Neuronal stem cell (in vitro differentiated cells): ENCODE results near the gene FRA10AC1.

Source experiments
- DNase-seq: peaks from one replicate; pipeline ENCODE4 v3.0.0-alpha.2; 2013; ENCODE audit warnings: low spot score
- H2AFZ ChIP-seq: one replicate; pipeline ENCODE4 v1.6.1; 2013; ENCODE audit warnings: mild to moderate bottlenecking, low read length, inconsistent platforms
- H2AK5ac ChIP-seq: 2 replicates; pipeline ENCODE4 v1.6.1; 2013; ENCODE audit warnings: low read depth, mild to moderate bottlenecking, inconsistent platforms, low read length, moderate library complexity, mixed read lengths
- H2BK120ac ChIP-seq: 2 replicates; pipeline ENCODE4 v1.6.1; 2013; ENCODE audit warnings: low read depth, mild to moderate bottlenecking, inconsistent platforms, low read length, moderate library complexity, mixed read lengths
- H2BK12ac ChIP-seq: one replicate; pipeline ENCODE4 v1.6.1; 2013; ENCODE audit warnings: low read length, inconsistent platforms
- H2BK15ac ChIP-seq: 2 replicates; pipeline ENCODE4 v1.6.1; 2013; ENCODE audit warnings: mild to moderate bottlenecking, low read length, inconsistent platforms, mixed read lengths
- H2BK5ac ChIP-seq: one replicate; pipeline ENCODE4 v1.6.1; 2013; ENCODE audit warnings: inconsistent platforms, mild to moderate bottlenecking, low read length, moderate library complexity
- H3K14ac ChIP-seq: one replicate; pipeline ENCODE4 v1.6.1; 2013; ENCODE audit warnings: low read length, inconsistent platforms
- H3K18ac ChIP-seq: 2 replicates; pipeline ENCODE4 v1.6.1; 2013; ENCODE audit warnings: low read length, inconsistent platforms
- H3K23ac ChIP-seq: 2 replicates; pipeline ENCODE4 v1.6.1; 2013; ENCODE audit warnings: low read depth, mild to moderate bottlenecking, mixed read lengths, low read length, inconsistent platforms; ENCODE audit not compliant: poor library complexity
- H3K27ac ChIP-seq: replicated peaks from 3 replicates; pipeline ENCODE4 v1.5.1; 2013; ENCODE audit warnings: low read length, inconsistent platforms
- H3K27me3 ChIP-seq, 3 experiments: 2 replicates each; pipeline ENCODE4 v1.6.1; 2013; ENCODE audit warnings: low read length in 3 of 3, mild to moderate bottlenecking in 2 of 3, inconsistent platforms in 1 of 3, low read depth in 1 of 3, mixed read lengths in 1 of 3, moderate library complexity in 1 of 3; ENCODE audit not compliant: control insufficient read depth in 3 of 3, insufficient read depth in 3 of 3
- H3K36me3 ChIP-seq, 2 donors: replicated peaks in 1 of 2; 2 replicates each; pipeline ENCODE4 v1.6.1; 2013; ENCODE audit warnings: low read length in 2 of 2; ENCODE audit not compliant: control insufficient read depth in 2 of 2, insufficient read depth in 2 of 2
- H3K4ac ChIP-seq: 2 replicates; pipeline ENCODE4 v1.6.1; 2013; ENCODE audit warnings: inconsistent platforms, mild to moderate bottlenecking, low read length, moderate library complexity
- H3K4me1 ChIP-seq, 2 donors: 1 replicate in 1 of 2; 2 replicates in 1 of 2; pipeline ENCODE4 v1.6.1; 2013; ENCODE audit warnings: low read length in 2 of 2, low read depth in 1 of 2; ENCODE audit not compliant: control insufficient read depth in 2 of 2, insufficient read depth in 1 of 2
- H3K4me2 ChIP-seq: one replicate; pipeline ENCODE4 v1.6.1; 2013; ENCODE audit warnings: mild to moderate bottlenecking, low read length, inconsistent platforms; ENCODE audit not compliant: insufficient read depth, poor library complexity, severe bottlenecking
- H3K4me3 ChIP-seq, 2 donors: 2 replicates each; pipeline ENCODE4 v1.5.1; 2013; ENCODE audit warnings: low read length in 2 of 2, mild to moderate bottlenecking in 2 of 2, inconsistent platforms in 1 of 2, moderate library complexity in 1 of 2
- H3K79me1 ChIP-seq: one replicate; pipeline ENCODE4 v1.6.1; 2013; ENCODE audit warnings: low read depth, mild to moderate bottlenecking, inconsistent platforms, low read length, moderate library complexity
- H3K9ac ChIP-seq: one replicate; pipeline ENCODE4 v1.6.1; 2013; ENCODE audit warnings: mild to moderate bottlenecking, low read depth, low read length, inconsistent platforms; ENCODE audit not compliant: poor library complexity
- H3K9me3 ChIP-seq, 2 donors: replicated peaks in 1 of 2; 2 replicates each; pipeline versions ENCODE3 to v1.6.1; 2013; ENCODE audit warnings: low read length in 2 of 2, mild to moderate bottlenecking in 2 of 2, inconsistent platforms in 1 of 2, low read depth in 1 of 2, mixed read lengths in 1 of 2, moderate library complexity in 1 of 2; ENCODE audit not compliant: control insufficient read depth in 2 of 2, insufficient read depth in 1 of 2
- H4K8ac ChIP-seq: one replicate; pipeline ENCODE4 v1.6.1; 2013; ENCODE audit warnings: low read depth, mild to moderate bottlenecking, inconsistent platforms, low read length, moderate library complexity
- H4K91ac ChIP-seq: one replicate; pipeline ENCODE4 v1.6.1; 2013; ENCODE audit warnings: low read length, low read depth, mild to moderate bottlenecking, inconsistent platforms; ENCODE audit not compliant: poor library complexity
- WGBS, 2 donors: extraction: QIAGEN DNeasy Blood & Tissue Kit; methylation state at CpG; one replicate each; pipeline ENCODE4 v1.1.7; 2013; ENCODE audit warnings: missing lambda C conversion rate in 2 of 2, mixed read lengths in 1 of 2; ENCODE audit not compliant: insufficient read length in 2 of 2, insufficient replicate concordance in 1 of 2; ENCODE audit errors: extremely low coverage in 2 of 2; 5-methylcytosine and 5-hydroxymethylcytosine counted together

FRA10AC1 gene

GRCh38 chr10:93652857-93653256 is 49.5 kb downstream of the FRA10AC1 start:
- Histone ChIP-seq H3K27me3 (peaks cover 0 to 5% (median 0%) of the 10 kb centered on the region in 3 experiments), H2BK15ac (no peak overlapping the region), H4K91ac (no peak overlapping the region), H3K4me2 (no peak overlapping the region), H2BK12ac (no peak overlapping the region), H2AK5ac (no peak overlapping the region), H4K8ac (no peak overlapping the region), H3K4ac (no peak overlapping the region), H3K14ac (no peak overlapping the region), H2BK120ac (no peak overlapping the region), H3K4me3 (no peak overlapping the region), H3K79me1 (no peaks in the 10 kb centered on the region), H3K18ac (no peak overlapping the region), H3K27ac (no peak overlapping the region), H2BK5ac (no peak overlapping the region), H3K23ac (no peak overlapping the region), H2AFZ (no peak overlapping the region), H3K9ac (no peak overlapping the region), H3K36me3 (no peaks in the 10 kb centered on the region), H3K4me1 (no peaks in the 10 kb centered on the region), H3K9me3 (no peaks in the 10 kb centered on the region)
- DNase-seq, result no peak
- WGBS, 2 donors, result no CpG with 5 or more reads among the region's 1 CpG

GRCh38 chr10:93639791-93640190 is 62.6 kb downstream of the FRA10AC1 start:
- no peak overlapping the region for H2BK15ac ChIP-seq
- no peak overlapping the region for H3K27ac ChIP-seq
- no CpG with 5 or more reads among the region's 7 CpGs for WGBS, 2 donors
- no peak overlapping the region for H4K91ac ChIP-seq
- H2BK120ac ChIP-seq, result no peak overlapping the region
- no peak overlapping the region for H3K14ac ChIP-seq
- no peak overlapping the region for H2BK5ac ChIP-seq
- no peaks in the 10 kb centered on the region for H3K36me3 ChIP-seq
- no peak overlapping the region for H2AFZ ChIP-seq
- no peaks in the 10 kb centered on the region for H3K9me3 ChIP-seq
- H3K4me3 ChIP-seq, result no peak overlapping the region
- peaks cover 0 to 28% (median 0%) of the 10 kb centered on the region in 3 experiments for H3K27me3 ChIP-seq
- no peak overlapping the region for H2BK12ac ChIP-seq
- no peak overlapping the region for H3K4me2 ChIP-seq
- H3K23ac ChIP-seq, result no peak overlapping the region
- H3K4me1 ChIP-seq, result no peaks in the 10 kb centered on the region
- H3K4ac ChIP-seq, result no peak overlapping the region
- no peak overlapping the region for H4K8ac ChIP-seq
- no peaks in the 10 kb centered on the region for H3K79me1 ChIP-seq
- H3K9ac ChIP-seq, result no peak overlapping the region
- no peak overlapping the region for H2AK5ac ChIP-seq
- H3K18ac ChIP-seq, result no peak overlapping the region
- DNase-seq, result no peak

- H2BK5ac ChIP-seq, result no peak overlapping the region
- no peak overlapping the region for H2BK120ac ChIP-seq
- H3K4ac ChIP-seq, result no peak overlapping the region
- no peak overlapping the region for H3K9ac ChIP-seq
- no peak overlapping the region for H4K91ac ChIP-seq
- H3K4me3 ChIP-seq, result no peak overlapping the region
- H2AK5ac ChIP-seq, result no peak overlapping the region
- no peak overlapping the region for H3K23ac ChIP-seq
- no peak overlapping the region for H4K8ac ChIP-seq
- H3K27me3 ChIP-seq, result peaks cover 0 to 3% (median 0%) of the 10 kb centered on the region in 3 experiments
- H2BK15ac ChIP-seq, result no peak overlapping the region
- WGBS, 2 donors, result no CpG with 5 or more reads among the region's 15 CpGs
- H3K4me1 ChIP-seq, result peaks cover 0 to 5% of the 10 kb centered on the region in 2 donors
- no peak overlapping the region for H3K27ac ChIP-seq
- peak overlapping the region; percentile 22 for H3K18ac ChIP-seq
- peak overlapping the region; percentile 4 for H2AFZ ChIP-seq
- H3K4me2 ChIP-seq, result no peak overlapping the region
- H3K79me1 ChIP-seq, result no peaks in the 10 kb centered on the region
- H2BK12ac ChIP-seq, result no peak overlapping the region
- no peak overlapping the region for H3K14ac ChIP-seq
- no peaks in the 10 kb centered on the region for H3K9me3 ChIP-seq
- no peak for DNase-seq
- no peaks in the 10 kb centered on the region for H3K36me3 ChIP-seq
Observed at GRCh38 chr10:93630625-93631557, 71.5 kb downstream of the FRA10AC1 start.

- no peaks in the 10 kb centered on the region for H3K79me1 ChIP-seq
- no peak overlapping the region for H2BK5ac ChIP-seq
- WGBS, 2 donors, result no CpG with 5 or more reads among the region's 7 CpGs
- H3K14ac ChIP-seq, result no peak overlapping the region
- no peak overlapping the region for H3K18ac ChIP-seq
- H3K36me3 ChIP-seq, result no peaks in the 10 kb centered on the region
- no peak for DNase-seq
- H2BK12ac ChIP-seq, result no peak overlapping the region
- no peak overlapping the region for H3K4ac ChIP-seq
- no peak overlapping the region for H3K23ac ChIP-seq
- H2BK15ac ChIP-seq, result no peak overlapping the region
- H3K9ac ChIP-seq, result no peak overlapping the region
- H3K4me1 ChIP-seq, result peaks cover 0 to 5% of the 10 kb centered on the region in 2 donors
- H3K27me3 ChIP-seq, result peaks cover 0 to 6% (median 0%) of the 10 kb centered on the region in 3 experiments
- no peak overlapping the region for H4K8ac ChIP-seq
- no peak overlapping the region for H2AK5ac ChIP-seq
- no peak overlapping the region for H4K91ac ChIP-seq
- H2AFZ ChIP-seq, result no peak overlapping the region
- no peak overlapping the region for H2BK120ac ChIP-seq
- H3K4me3 ChIP-seq, result no peak overlapping the region
- no peaks in the 10 kb centered on the region for H3K9me3 ChIP-seq
- no peak overlapping the region for H3K27ac ChIP-seq
- H3K4me2 ChIP-seq, result no peak overlapping the region
Observed at GRCh38 chr10:93629647-93630305, 72.6 kb downstream of the FRA10AC1 start.
